Germinal center (tissue), 1 donor: ENCODE measurements around the gene PIGW.

Experiments used
- DNase-seq: peaks from one replicate; pipeline ENCODE4 v3.0.0; 2012; ENCODE audit warnings: mixed read lengths, low spot score

The PIGW gene

DNA sequence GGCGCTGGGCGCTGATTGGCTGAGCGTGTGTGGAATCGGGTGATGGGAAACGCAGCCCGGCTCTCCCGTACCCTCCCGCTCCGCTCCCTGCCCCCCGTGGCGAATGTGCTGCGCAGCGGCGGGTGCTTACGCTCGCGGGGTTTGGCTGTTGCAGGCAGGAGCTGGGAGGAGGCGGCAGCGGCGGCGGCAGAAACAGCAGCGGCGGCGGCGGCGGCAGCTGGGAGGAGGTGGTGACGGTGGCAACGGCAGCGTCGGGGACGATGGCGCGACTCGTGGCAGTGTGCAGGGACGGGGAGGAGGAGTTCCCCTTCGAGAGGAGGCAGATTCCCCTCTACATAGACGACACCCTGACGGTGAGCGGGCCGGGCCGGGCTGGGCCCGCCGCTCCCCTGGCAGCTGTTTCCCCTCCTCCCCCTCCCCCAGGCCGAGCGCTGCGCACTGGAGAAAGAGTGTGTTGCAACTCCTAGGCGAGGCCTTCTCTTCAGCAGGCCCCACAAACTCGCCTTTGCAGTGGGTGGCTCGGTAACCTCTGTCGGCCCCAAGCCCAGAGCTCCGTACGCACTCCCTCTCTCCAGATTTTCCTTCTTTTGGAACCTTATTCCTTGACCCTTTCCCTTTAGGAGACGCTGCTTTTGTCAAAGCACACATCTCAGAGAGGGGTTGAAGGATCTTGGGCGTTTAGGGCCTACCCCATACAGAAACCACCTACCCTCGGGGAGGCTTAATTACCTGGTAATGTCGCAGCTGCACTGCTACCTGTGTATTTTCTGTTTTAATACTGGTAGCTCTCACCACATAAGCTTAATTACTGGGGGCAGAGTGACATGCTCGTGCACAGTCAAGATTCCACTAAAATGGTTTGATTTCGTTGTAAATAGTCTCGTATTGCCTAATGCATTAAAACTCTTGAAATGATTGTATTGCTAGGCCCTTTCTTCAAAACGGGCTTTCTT, 11.0 kb downstream of the PIGW start:
- peak; percentile 95 for DNase-seq

GRCh38 chr17:36546418-36547093, 11.8 kb downstream of the PIGW start:
- DNase-seq = no peak

DNA sequence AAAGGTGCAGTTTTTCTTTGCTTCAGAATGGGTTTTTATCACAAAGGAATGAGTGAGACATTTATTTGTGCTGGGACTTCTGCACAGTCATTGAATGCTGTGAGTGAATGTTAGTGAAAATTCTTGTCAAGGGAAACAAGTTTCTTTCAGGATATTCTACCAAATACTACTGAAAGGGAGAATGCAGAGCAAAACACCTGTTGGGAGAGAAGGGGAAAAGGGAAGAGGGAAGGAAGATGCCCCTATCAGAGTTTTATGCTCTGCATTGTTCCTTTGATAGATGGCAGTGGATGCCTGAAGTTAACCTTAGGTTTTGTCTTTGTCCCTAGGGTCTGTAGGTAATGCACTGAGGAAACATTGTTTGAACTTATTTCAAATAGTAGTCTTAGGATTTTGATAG, 13.0 kb downstream of the PIGW start:
- DNase-seq = no peak

- DNase-seq = peak; percentile 55
These were observed 16.0 kb downstream of the PIGW start for GRCh38 chr17:36550491-36551417.

DNA sequence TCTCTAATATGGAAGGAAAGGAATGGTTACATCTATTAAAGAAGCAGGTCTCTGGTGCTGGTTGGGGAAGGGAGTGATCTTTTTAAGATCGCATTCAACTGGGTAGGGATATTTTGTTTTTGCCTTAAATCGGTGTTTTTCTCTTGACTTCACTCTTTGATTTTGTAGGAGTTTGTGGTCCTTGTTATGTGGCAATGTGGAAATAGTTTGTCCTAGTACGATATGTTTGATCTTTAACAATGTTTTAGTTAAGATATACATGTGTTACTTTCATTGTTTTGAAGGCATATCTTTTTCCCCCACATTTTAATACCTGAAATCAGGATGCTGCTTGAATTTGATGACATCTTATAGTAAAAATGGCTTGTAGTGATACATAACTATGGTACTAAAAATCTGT, 18.7 kb downstream of the PIGW start:
- no peak for DNase-seq

GRCh38 chr17:36566081-36566480, 31.3 kb downstream of the PIGW start:
- DNase-seq = no peak

DNA sequence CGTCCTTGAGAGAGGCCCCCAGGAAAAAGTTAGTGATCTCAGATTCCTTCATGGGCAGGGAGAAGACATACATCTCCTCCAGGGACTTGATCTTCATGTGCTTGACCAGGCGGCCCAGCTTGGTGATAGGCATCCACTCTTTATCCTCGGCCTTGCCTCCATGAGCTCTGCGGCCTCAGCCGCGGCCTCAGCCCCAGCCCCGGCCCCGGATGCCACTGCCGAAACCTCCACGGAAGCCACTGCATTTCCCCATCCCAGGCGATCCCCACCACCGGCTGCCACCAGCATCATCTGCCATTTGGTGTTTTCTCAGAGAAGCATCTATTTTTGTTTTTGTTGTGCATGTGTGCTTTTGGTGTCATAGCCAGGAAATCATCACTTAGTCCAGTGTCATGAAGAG, 40.2 kb downstream of the PIGW start:
- DNase-seq = no peak

GRCh38 chr17:36576793-36577192, 42.0 kb downstream of the PIGW start:
- DNase-seq = no peak

DNA sequence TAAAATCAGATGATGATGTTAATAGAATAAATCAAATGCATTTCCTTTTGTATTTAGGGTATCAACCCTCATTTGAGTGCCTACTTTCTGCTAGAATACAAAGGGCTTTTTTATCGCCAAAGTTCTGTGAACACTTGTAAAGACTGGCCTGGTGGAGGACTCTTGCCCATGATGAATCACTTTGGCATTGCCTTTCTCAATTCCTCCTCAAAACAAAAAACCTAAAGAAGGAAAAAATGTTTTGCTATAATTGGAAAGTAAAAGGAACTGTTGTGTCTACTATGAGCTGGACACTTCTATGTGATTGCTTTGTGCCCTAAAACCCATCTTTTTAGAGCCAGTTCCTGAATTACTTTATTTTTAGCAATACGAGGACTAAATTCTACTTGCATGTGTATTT, 43.9 kb downstream of the PIGW start:
- no peak for DNase-seq

DNA sequence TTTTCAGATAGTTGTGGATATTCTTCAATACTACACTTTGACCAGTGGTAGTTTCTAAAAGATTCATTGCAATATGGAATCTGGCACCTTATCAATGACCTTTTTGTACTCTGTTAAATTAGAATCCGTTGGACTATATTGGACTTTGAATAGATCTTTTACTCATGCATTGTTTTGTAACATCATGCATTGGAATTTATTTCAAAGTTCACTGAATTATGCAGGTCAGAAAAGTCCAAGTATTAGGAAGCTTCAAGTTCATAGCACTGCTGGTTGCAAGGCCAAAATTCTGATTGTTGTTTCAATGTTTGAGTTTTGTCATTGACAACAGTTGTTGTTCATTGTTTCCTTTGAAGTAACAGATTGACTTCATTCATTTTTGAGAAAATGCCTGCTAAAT, 49.0 kb downstream of the PIGW start:
- no peak for DNase-seq

GRCh38 chr17:36586138-36586537, 51.4 kb downstream of the PIGW start:
- no peak for DNase-seq
